IMR-90 (cell line): ENCODE measurements around the gene LGALS9.

Experiments used
- BHLHE40 ChIP-seq: fragments of 150-350 bp; IDR thresholded peaks from 2 replicates; pipeline ENCODE4 v1.6.1; 2016; ENCODE audit warnings: mild to moderate bottlenecking, low read depth, low read length
- CEBPB ChIP-seq: IDR thresholded peaks from 2 replicates; pipeline ENCODE4 v1.6.1; 2012; ENCODE audit warnings: low read depth, low read length, improper control_type of control experiment
- CTCF ChIP-seq: conservative IDR thresholded peaks from 2 replicates; pipeline ENCODE4 v1.5.1; 2012; ENCODE audit warnings: mild to moderate bottlenecking, low read depth, low read length, improper control_type of control experiment
- FOS ChIP-seq: fragments of 150-350 bp; IDR thresholded peaks from 2 replicates; pipeline ENCODE4 v1.6.1; 2016; ENCODE audit warnings: low read depth, low read length
- MXI1 ChIP-seq: IDR thresholded peaks from 2 replicates; pipeline ENCODE4 v1.6.1; 2012; ENCODE audit warnings: low read depth, mild to moderate bottlenecking, low read length, moderate library complexity, borderline replicate concordance
- NFE2L2 ChIP-seq: fragments of 150-350 bp; IDR thresholded peaks from 2 replicates; pipeline ENCODE4 v1.6.1; 2016; ENCODE audit warnings: low read depth, mild to moderate bottlenecking, low read length
- POLR2A ChIP-seq: IDR thresholded peaks from 2 replicates; pipeline ENCODE4 v1.6.1; 2012; ENCODE audit warnings: mild to moderate bottlenecking, low read depth, low read length
- RAD21 ChIP-seq: IDR thresholded peaks from 2 replicates; pipeline ENCODE4 v1.6.1; 2012; ENCODE audit warnings: low read length, improper control_type of control experiment
- RCOR1 ChIP-seq: IDR thresholded peaks from 2 replicates; pipeline ENCODE4 v1.6.1; 2012; ENCODE audit warnings: mild to moderate bottlenecking, low read length, improper control_type of control experiment; ENCODE audit not compliant: insufficient replicate concordance
- SMC3 ChIP-seq: fragments of 150-350 bp; IDR thresholded peaks from 2 replicates; pipeline ENCODE4 v1.6.1; 2016; ENCODE audit warnings: low read depth, mild to moderate bottlenecking, antibody characterized with exemption, low read length, moderate library complexity
- TF ChIP-seq, protein P1 (sequence below): fragments of 150-350 bp; IDR thresholded peaks from 2 replicates; pipeline ENCODE4 v1.6.1; 2017; ENCODE audit warnings: mild to moderate bottlenecking, antibody characterized with exemption, low read length, low read depth

- TF ChIP-seq CTCF: no peak
- TF ChIP-seq SMC3: no peak
- 0 out of 2 replicates have a peak, but pooled peaks have one; percentile 12 for TF ChIP-seq CEBPB
- TF ChIP-seq RAD21: no peak
- TF ChIP-seq POLR2A: no peak
- TF ChIP-seq FOS: no peak
- TF ChIP-seq BHLHE40: no peak
- no peak for TF ChIP-seq MXI1
- TF ChIP-seq NFE2L2: no peak
- TF ChIP-seq RCOR1: no peak
- TF ChIP-seq, protein P1, sequence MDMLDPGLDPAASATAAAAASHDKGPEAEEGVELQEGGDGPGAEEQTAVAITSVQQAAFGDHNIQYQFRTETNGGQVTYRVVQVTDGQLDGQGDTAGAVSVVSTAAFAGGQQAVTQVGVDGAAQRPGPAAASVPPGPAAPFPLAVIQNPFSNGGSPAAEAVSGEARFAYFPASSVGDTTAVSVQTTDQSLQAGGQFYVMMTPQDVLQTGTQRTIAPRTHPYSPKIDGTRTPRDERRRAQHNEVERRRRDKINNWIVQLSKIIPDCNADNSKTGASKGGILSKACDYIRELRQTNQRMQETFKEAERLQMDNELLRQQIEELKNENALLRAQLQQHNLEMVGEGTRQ: no peak
Measured at GRCh38 chr17:27585153-27585681, 45.8 kb upstream of the LGALS9 start.
